ENCODE results near the gene DNAJC5.
A peak's percentile ranks its signal among the peaks of the same experiment; 100 is the strongest.
"Not testable (repeated sequence)": the region's sequence is repeated elsewhere in the genome, so short reads cannot be mapped to it uniquely, and the experiment has no call there.

DNAJC5 gene

DNA sequence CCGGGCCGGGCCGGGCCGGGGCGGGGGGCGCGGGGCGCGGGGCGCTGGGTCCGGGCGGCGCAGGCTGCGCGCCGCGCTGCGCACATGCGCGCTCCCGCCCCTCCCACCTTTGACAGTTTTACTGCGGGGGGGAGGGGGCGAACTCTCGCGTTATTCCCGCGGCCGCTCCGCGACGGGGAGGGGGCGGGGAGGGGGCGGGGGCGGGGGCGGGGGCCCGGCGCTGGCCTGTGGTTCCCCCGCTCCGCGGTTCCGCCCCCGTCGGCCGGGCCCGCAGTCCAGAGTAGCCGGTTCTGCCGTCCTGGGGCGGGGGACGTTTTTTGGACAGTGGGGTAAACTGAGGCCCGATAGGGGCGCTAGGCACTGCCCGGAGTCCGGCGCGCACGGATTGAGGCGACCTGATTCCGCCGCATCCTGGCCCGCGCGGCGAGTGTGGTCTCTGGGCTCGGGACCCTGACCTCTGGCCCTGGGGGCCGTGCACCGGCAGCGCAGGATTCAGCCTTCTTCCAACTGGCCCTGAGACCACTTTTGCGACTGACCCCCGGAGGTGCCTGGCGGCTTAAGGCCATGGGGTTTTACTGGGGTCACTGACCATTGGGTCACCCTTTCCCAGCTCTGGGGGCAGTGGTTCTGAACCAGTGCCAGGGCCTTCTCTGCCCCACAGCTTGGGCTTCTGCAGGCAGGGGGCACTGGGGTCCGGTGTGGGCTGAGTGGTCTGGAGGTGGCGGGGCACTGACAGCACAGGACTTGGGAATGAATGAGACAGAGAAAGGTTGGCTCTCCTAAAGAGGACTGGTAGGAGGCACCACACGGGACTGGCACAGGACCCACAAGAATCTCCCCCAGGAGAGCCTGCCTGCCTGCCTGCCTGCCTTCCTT, 75.2 kb downstream of the DNAJC5 start, which contains the start of gene ZNF512B:
ZNF512B (minus strand) TSS at position 93 of the 876 bp plus-strand sequence. CDS start 1,980 bp downstream, outside the sequence.
- DNase-seq: peak; percentile 63 to 81 (median 68)

- no peak for DNase-seq
Measured at GRCh38 chr20:63970714-63971431, 75.9 kb downstream of the DNAJC5 start.

GRCh38 chr20:63971960-63972311, 77.0 kb downstream of the DNAJC5 start:
- not testable (repeated sequence) for DNase-seq

DNA sequence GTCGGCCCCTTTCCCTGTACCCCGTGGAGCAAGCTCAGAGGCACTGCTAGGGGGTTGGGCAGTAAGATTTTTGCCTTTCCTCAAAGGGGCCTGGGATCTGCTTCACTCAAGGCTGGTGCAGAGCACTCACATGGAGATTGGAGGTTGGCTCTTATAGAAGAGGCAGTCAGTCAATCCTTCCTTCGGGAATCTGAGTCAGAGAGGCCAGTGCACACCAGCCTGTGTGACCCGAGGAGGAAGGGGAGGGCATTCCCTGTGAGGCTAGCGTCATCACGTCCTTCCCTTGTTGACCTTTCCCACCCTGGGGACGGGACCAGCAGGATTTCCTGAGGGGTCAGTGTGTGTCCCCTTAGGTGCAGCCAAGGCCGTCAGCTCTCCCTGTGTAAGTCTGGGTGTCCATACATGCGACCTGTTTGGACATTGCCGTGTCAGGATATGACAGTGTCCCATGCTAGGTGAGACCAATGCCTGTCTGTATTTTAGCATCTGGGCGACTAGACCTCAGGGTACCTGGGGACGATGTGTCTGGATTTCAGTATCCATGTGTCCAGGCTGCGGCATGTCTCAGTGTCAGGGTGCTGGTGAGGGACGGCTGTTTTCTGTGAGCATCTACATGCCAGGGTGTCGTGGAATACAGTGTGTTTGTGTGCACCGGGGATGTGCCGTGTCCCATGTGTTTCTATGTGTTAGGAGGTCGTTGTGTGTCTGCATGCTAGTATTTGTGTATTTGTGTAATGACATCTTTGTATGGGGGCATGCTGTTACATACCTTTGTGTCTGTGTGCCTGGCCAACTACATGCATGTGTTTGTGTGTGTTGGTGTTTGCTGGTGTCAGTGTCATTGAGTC, 77.6 kb downstream of the DNAJC5 start:
- DNase-seq: no peak

DNA sequence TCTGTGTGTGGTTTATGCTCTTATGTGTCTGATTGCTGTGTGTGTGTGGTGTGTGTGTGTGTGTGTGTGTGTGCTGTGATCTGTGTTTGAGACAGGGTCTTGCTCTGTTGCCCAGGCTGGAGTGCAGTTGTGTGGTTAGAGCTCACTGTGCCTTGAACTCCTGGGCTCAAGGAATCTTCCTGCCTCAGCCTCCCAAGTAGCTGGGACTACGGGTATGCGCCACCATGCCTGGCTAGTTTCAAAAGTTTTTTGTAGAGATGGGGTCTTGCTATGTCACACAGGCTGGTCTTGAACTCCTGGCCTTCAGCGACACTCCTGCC, 78.2 kb downstream of the DNAJC5 start:
- no peak for DNase-seq

GRCh38 chr20:63973636-63974401, 78.9 kb downstream of the DNAJC5 start:
- DNase-seq: peak; percentile 84 to 92 (median 89)

DNA sequence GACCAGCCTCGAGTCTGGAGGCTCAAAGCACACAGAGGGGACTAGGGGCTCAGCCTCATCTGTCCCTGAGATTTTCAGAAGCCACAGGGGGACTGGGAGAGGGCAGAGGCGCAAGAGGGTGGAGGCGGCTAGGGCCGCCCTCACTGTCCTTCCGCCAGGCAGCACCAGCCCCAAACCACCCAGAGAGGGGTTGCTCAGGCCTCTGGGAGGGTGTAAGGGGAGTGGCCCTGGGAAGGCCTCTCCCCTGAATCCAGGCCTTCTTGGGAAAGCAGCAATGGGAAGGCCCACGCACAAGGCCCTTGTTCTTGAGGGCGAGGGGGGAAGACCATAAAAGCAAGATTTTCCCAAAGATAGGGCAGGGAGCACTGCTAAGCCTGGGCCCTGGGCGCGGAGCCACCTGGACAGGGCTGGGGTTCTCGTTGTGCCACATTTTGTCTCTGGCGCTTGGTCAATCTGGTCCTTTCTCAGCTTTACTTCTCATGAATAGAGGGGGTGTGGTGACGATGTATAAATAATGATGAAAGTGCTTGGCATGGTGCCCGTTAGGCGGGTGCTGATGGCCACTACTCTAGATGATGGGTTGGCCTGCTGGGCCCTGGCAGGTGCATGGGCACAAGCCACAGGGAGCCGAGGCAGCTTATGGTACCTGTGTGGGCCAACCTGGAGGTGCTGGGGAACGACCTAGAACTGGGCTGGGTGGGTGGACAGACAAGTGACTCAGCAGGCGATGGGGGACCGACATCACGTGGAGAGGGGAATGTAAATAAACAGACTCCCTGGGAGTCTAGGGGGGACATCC, 79.7 kb downstream of the DNAJC5 start:
- DNase-seq: peak; percentile 30 to 99 (median 96)

DNA sequence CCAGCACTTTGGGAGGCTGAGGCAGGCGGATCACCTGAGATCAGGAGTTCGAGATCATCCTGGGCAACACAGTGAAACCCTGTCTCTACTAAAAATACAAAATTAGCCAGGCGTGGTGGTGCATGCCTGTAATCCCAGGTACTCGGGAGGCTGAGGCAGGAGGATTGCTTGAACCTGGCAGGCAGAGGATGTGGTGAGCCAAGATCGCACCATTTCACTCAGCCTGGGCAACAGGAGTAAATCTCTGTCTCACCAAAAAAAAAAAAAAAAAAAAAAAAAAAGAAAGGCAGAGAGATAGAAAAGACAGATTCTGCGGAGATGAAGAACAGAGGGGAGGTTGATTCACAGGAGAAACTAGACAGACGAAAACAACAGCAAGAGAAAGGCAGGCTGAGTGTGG, 81.6 kb downstream of the DNAJC5 start:
- DNase-seq: not testable (repeated sequence)

DNA sequence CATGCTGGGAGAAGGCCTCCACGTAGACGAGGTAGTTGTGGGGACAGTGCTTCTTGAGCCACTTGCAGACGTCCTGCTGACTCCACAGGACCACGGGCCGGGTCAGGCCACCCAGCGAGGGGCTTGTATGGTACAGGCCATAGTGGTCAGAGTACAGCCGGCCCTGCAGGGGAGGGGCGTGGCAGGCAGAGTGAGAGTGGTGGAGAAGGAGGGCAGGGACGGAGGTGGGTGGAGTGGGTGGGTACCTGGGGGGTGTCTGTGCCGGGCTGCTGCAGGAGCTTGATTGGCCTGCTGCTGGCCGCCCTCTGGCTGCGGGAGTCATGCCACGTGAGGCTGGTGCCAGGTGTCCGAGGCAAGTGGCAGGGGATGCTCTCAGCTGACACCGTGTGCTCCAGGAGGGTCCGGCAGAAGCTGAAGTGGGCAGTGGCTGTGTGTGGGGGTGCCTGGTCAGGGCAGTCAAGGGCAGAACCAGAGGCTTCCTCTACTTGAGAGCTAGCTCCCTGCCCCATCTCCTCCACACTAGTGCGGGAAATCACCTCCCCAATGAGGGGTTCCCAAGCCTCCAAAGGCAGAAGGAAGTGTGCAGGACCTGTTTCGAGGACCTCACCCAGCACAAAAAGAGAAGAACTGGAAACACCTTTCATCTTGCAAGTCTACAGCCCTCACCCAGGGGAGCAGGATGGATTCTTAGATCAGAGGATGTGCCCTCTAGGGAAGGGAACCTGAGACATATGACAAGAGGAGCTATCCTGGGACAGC, 82.2 kb downstream of the DNAJC5 start:
- no peak for DNase-seq

DNA sequence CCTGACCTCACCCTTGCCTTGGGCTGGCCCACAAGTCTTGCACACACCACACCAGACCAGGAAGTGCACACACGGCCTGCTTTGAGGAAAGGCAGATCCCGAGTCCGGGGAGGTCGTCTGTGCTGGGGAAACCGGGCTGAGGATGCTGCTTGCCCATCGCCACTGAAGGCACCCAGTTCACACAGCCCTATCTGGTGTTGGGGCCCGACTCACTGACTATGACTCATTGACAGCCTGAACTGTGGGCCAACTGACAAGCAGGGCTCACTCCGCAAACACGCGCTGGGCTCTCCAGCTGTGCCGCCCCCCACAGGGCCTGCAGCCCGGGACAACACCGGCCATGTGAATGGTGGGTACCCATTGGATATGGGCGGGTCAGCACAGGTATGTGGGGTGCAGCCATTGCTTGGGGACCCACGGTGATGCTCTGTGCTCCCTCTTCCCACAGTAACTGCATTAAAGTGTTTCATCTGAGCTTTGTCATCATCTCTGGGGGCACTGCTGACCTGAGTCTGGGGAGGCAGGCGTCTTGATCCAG, 82.9 kb downstream of the DNAJC5 start:
- no peak for DNase-seq

GRCh38 chr20:63978319-63979228, 83.6 kb downstream of the DNAJC5 start:
- peak; percentile 58 to 75 (median 74) for DNase-seq

GRCh38 chr20:63979229-63979556, 84.3 kb downstream of the DNAJC5 start:
- DNase-seq: no peak

DNA sequence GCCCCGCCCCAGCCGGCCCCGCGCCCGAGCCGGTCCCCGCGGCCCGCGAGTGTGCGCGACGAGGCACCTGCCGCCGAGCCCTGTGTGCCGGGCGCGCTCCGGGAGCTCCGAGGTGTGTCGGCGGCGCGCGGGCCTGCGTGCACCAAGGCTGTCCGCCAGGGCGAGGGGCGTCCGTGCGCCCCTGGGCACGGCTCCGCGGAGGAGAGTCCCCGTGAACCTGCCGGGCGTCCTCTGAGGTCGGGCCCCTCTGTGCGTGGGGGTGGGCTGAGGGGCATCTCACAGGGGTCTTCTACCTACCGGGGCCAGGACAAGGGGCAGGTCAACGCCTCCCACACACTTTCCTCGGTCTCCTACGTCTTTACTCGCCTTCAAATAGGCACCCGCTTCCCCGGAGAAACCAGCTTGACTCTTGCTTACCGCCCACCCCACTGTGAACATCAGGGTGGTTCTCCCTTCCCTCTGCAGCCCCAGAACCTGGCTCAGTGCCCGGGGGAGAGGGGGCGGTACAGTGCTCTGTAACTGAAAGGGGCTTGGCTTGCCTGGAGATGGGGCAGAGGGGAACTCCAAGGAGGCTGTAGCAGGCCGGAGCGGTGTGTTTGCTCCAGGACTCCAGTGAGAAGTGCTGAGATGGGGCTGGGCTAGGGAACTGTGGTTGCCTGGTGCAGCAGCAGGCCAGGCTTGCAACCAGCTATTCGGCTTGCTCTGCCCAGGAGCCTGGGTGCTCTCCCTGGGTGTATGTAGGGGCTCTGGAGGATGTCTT, 84.8 kb downstream of the DNAJC5 start, which contains the start of gene SAMD10:
SAMD10 (minus strand) TSS at position 86 of the 760 bp plus-strand sequence. CDS start 175 bp downstream, outside the sequence.
- DNase-seq: peak; percentile 58 to 79 (median 73)

DNA sequence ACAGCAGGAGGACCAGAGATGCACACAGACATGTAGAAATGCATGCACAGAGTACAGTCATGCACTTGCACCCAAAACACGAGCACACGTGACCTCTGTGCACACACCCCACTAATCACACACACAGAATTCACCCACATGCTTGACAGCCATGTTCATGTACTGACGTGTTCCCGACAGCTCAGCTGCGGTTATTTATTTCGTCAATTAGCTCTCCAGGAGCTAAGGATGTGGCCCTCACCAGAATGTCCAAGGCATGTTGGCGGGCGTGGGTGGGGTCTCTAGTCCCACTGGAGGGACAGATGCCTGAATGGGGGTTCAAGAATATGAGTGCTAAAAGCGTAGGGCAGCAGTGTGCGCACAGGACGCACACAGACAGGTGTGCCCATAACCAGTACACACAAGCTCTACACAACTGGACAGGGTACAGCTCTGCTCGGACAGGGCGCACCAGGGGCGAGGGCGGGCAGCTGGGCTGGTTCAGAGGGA, 85.4 kb downstream of the DNAJC5 start:
- peak in 2 of 3 experiments; percentile 65 to 73 for DNase-seq

GRCh38 chr20:63980806-63981728, 86.1 kb downstream of the DNAJC5 start, which contains the start of gene PRPF6:
PRPF6 (plus strand) TSS chr20:63981132; CDS start chr20:63981246, 114 bp downstream.
- DNase-seq: peak; percentile 96 to 99 (median 99)

DNA sequence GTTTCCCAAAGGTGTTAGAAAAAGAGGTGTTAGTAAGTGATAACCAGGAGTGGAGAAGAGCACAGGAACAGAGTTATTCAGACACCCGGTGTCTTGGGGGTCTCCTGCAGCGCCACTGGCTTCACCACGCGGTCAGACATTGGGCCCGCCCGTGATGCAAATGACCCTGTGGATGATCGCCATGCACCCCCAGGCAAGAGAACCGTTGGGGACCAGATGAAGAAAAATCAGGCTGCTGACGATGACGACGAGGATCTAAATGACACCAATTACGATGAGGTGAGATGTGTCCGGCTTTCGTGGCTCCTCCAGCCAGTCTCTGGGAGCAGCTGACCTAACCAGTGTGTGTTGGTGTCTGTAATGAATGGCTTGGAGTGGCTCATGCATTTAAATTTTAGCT, 88.0 kb downstream of the DNAJC5 start:
- DNase-seq: no peak
